Bone marrow (tissue), 2 donors: Measurements from ENCODE around the gene FARS2.

ENCODE experiments used
- DNase-seq, 2 donors: peaks; one replicate each; lab custom pipeline; 2025; lab: John Stamatoyannopoulos, UW

FARS2 gene

GRCh38 chr6:5469101-5469846 is 208.0 kb downstream of the FARS2 start:
- no peak for DNase-seq

GRCh38 chr6:5471044-5471443 is 209.7 kb downstream of the FARS2 start:
- peak; percentile 4 to 37 for DNase-seq

GRCh38 chr6:5471637-5472398 is 210.5 kb downstream of the FARS2 start:
- DNase-seq, result no peak

- DNase-seq, result no peak
These were observed 211.3 kb downstream of the FARS2 start for GRCh38 chr6:5472571-5472970.

- DNase-seq, result no peak
These were observed 214.5 kb downstream of the FARS2 start for GRCh38 chr6:5475779-5476178.

GRCh38 chr6:5478380-5478779 is 217.1 kb downstream of the FARS2 start:
- no peak for DNase-seq

- DNase-seq, result no peak
These were observed 219.7 kb downstream of the FARS2 start for GRCh38 chr6:5481033-5481432.

- DNase-seq, result no peak
These were observed 220.4 kb downstream of the FARS2 start for GRCh38 chr6:5481750-5482149.

- no peak for DNase-seq
These were observed 221.3 kb downstream of the FARS2 start for GRCh38 chr6:5482619-5483018.

- no peak for DNase-seq
These were observed 223.4 kb downstream of the FARS2 start for GRCh38 chr6:5484692-5485091.

GRCh38 chr6:5486214-5486613 is 224.9 kb downstream of the FARS2 start:
- no peak for DNase-seq

GRCh38 chr6:5490501-5491069 is 229.3 kb downstream of the FARS2 start:
- DNase-seq, result no peak

GRCh38 chr6:5492356-5492755 is 231.0 kb downstream of the FARS2 start:
- no peak for DNase-seq

- no peak for DNase-seq
These were observed 232.5 kb downstream of the FARS2 start for GRCh38 chr6:5493806-5494205.

GRCh38 chr6:5497896-5498578 is 236.7 kb downstream of the FARS2 start:
- no peak for DNase-seq

GRCh38 chr6:5498579-5498899 is 237.2 kb downstream of the FARS2 start:
- DNase-seq, result no peak

GRCh38 chr6:5499644-5500306 is 238.5 kb downstream of the FARS2 start:
- no peak for DNase-seq

GRCh38 chr6:5501837-5502236 is 240.5 kb downstream of the FARS2 start:
- DNase-seq, result no peak

- no peak for DNase-seq
These were observed 242.8 kb downstream of the FARS2 start for GRCh38 chr6:5504078-5504477.

- no peak for DNase-seq
These were observed 244.8 kb downstream of the FARS2 start for GRCh38 chr6:5506149-5506548.

- no peak for DNase-seq
These were observed 245.3 kb downstream of the FARS2 start for GRCh38 chr6:5506597-5506996.

- DNase-seq, result peak in 1 of 2 donors; percentile 51
These were observed 245.9 kb downstream of the FARS2 start for GRCh38 chr6:5507131-5507681.
